Testis (tissue), 2 donors: ENCODE data around the gene ZMYND10.

Experiments
- CTCF ChIP-seq, 3 experiments: fragments of 450-650 bp in 2 of 3; fragments of 200-600 bp in 1 of 3; sonication (generic) in 1 of 3; IDR thresholded peaks; one replicate each; pipeline ENCODE4 v1.5.1; 2016 to 2019; ENCODE audit warnings: antibody characterized with exemption in 3 of 3, mild to moderate bottlenecking in 2 of 3, moderate library complexity in 1 of 3
- POLR2A ChIP-seq: fragments of 450-650 bp; IDR thresholded peaks from one replicate; pipeline ENCODE4 v1.6.1; 2017; ENCODE audit warnings: antibody characterized with exemption, mild to moderate bottlenecking, moderate library complexity

DNA sequence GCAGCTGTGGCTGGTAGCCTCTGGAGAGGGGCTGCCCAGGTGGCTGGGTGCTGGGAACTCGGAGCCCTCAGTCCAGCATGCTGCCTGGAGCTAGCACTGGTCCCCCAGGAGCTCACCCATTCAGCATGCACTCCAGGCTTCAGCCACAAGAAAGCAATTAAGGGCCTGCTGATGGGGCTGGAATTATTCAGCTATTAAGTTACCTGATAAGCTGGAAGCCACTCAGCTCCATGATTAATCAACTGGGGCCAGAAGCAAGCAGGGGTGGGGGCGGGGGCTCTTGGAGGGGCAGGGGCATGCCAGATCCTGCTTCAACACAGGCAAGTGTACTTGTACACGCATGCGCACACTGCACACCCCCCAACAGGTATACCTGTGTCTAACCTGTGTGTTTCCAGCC is 35.9 kb upstream of the ZMYND10 start:
- TF ChIP-seq CTCF (IDR thresholded peaks at IDR 0.05) (no peak), POLR2A (no peak)
